ENCODE data around the gene QRICH2. TPM values are rescaled to one million over a fixed set of nuclear protein-coding genes. Genes with fewer than 3 reads are reported as not detected.

QRICH2 gene
- total and polyA plus RNA-seq, 9 of the 15 experiments (the other 6 are each of a cell fraction or from before 2014, with no cell fraction given), result 0.03 to 1.6 (median 0.81) TPM

GRCh38 chr17:76277300-76278267 lies 30.5 kb downstream of the QRICH2 start (continued):
- TF ChIP-seq THAP12 (CRISPR knock-in tag; IDR thresholded peaks at IDR 0.05), result no peak
- no peak for TF ChIP-seq PTBP1 (IDR thresholded peaks at IDR 0.05; ENCODE audit: low read depth, low read length)
- TF ChIP-seq ZNF277 (CRISPR knock-in tag; IDR thresholded peaks at IDR 0.05; ENCODE audit: borderline replicate concordance), result no peak
- no peak for TF ChIP-seq EWSR1 (IDR thresholded peaks at IDR 0.05; ENCODE audit: borderline replicate concordance, low read depth, partially characterized antibody)
- no peak for TF ChIP-seq CREB3L1 (IDR thresholded peaks at IDR 0.05; ENCODE audit: borderline replicate concordance, low read depth)
- no peak for TF ChIP-seq FIP1L1 (IDR thresholded peaks at IDR 0.05; ENCODE audit: low read depth, low read length, poor library complexity, severe bottlenecking)
- no peak for TF ChIP-seq KHSRP (IDR thresholded peaks at IDR 0.05)
- TF ChIP-seq PHB2 (IDR thresholded peaks at IDR 0.05; ENCODE audit: low read depth), result peak; percentile 45; the same call in 1 of the 2 replicates
- no peak for TF ChIP-seq MXD1 (CRISPR knock-in tag; IDR thresholded peaks at IDR 0.05; ENCODE audit: borderline replicate concordance, poor library complexity, severe bottlenecking)
- TF ChIP-seq CHD1 (IDR thresholded peaks at IDR 0.05; ENCODE audit: low read length), result no peak
- TF ChIP-seq ZNF551 (CRISPR knock-in tag; IDR thresholded peaks at IDR 0.05), result no peak
- TF ChIP-seq HMG20B (CRISPR knock-in tag; IDR thresholded peaks at IDR 0.05), result no peak
- no peak for TF ChIP-seq ZNF740 (CRISPR knock-in tag; IDR thresholded peaks at IDR 0.05)
- TF ChIP-seq ZNF740 (tag; IDR thresholded peaks at IDR 0.05), result no peak
- TF ChIP-seq POLR3G (IDR thresholded peaks at IDR 0.05; ENCODE audit: extremely low read depth, insufficient read length, insufficient replicate concordance), result no peak
- TF ChIP-seq ZNF232 (CRISPR knock-in tag; IDR thresholded peaks at IDR 0.05), result no peak
- no peak for TF ChIP-seq SMARCA4 (IDR thresholded peaks at IDR 0.05)
- no peak for TF ChIP-seq TRIM24 (IDR thresholded peaks at IDR 0.05)
- TF ChIP-seq POLR2AphosphoS5 (IDR thresholded peaks at IDR 0.05; ENCODE audit: control insufficient read depth, insufficient read depth, low read depth, low read length), result no peak
- no peak for TF ChIP-seq ZNF77 (CRISPR knock-in tag; IDR thresholded peaks at IDR 0.05)
- 0 out of 2 replicates have a peak, but pooled peaks have one; percentile 29 for TF ChIP-seq POLR2G (IDR thresholded peaks at IDR 0.05; ENCODE audit: low read depth, low read length)

All from K562 (cell line).